HCT116 (cell line): ENCODE results near the gene LRRC3. TPM values are rescaled to one million over a fixed set of nuclear protein-coding genes. Genes with fewer than 3 reads are reported as not detected.

ENCODE experiments used
- ATAC-seq: fragments of 200-7000 bp; cut with Tn5 transposase; 2 replicates; pipeline ENCODE4 v1.9.1; 2020; ENCODE audit warnings: mild to moderate bottlenecking, moderate library complexity
- BruUV-seq: library from RNA; stranded (reverse); fragments of 400-500 nt; replicated peaks from 2 replicates; lab custom pipeline; 2021; lab: Mats Ljungman, UMichigan
- CTCF ChIA-PET: fragments of 300-600 bp; sonication (Branson Sonifier 250); formaldehyde crosslinking; loops from one replicate; lab custom pipeline; 2021; ENCODE audit warnings: antibody characterized with exemption; lab: Charles Lee
- POLR2A ChIA-PET: fragments of 300-600, 350-600 bp; sonication (Branson Sonifier 250); formaldehyde crosslinking; loops from one replicate; lab custom pipeline; 2021; ENCODE audit warnings: antibody characterized with exemption; lab: Charles Lee
- RAD21 ChIA-PET, 2 experiments: fragments of 300-600 bp; sonication (Branson Sonifier 250); formaldehyde crosslinking; loops; one replicate each; lab custom pipeline; 2023; ENCODE audit warnings: low total read pairs in 2 of 2; ENCODE audit not compliant: uncharacterized antibody in 2 of 2, unreplicated experiment in 2 of 2, low non-redundant PET in 1 of 2; lab: Charles Lee
- DNase-seq: peaks from one replicate; pipeline ENCODE4 v3.0.0-alpha.2; 2010; ENCODE audit warnings: low read depth, low spot score
- H2AFZ ChIP-seq: fragments of 200-600 bp; shearing (Covaris generic), sonication (generic); 2 replicates; pipeline ENCODE4 v1.6.1; 2017; ENCODE audit warnings: low read depth, mixed run types, mixed read lengths, antibody characterized with exemption, low read length; ENCODE audit not compliant: poor library complexity, severe bottlenecking
- H3K27ac ChIP-seq: 2 replicates; pipeline ENCODE4 v1.5.1; 2012; ENCODE audit warnings: low read depth, low read length
- H3K27me3 ChIP-seq: fragments of 200-600 bp; sonication (generic); 2 replicates; pipeline ENCODE4 v1.6.1; 2016; ENCODE audit warnings: mixed run types, low read length, mixed read lengths; ENCODE audit not compliant: insufficient read depth
- H3K36me3 ChIP-seq, 2 experiments: fragments of 200-500 bp in 1 of 2; fragments of 200-600 bp in 1 of 2; sonication (Bioruptor generic) in 1 of 2; sonication (generic) in 1 of 2; 2 replicates each; pipeline versions ENCODE4 v1.5.1 to v1.6.1; 2014 to 2016; ENCODE audit warnings: low read length in 2 of 2, inconsistent platforms in 1 of 2, mixed read lengths in 1 of 2, mixed run types in 1 of 2; ENCODE audit not compliant: insufficient read depth in 2 of 2, control insufficient read depth in 1 of 2
- H3K4me1 ChIP-seq, 2 experiments: fragments of 200-600 bp in 1 of 2; sonication (generic) in 1 of 2; 2 replicates each; pipeline versions ENCODE4 v1.5.1 to v1.6.1; 2012 to 2017; ENCODE audit warnings: low read length in 2 of 2, inconsistent platforms in 1 of 2, mild to moderate bottlenecking in 1 of 2, mixed read lengths in 1 of 2, mixed run types in 1 of 2, moderate library complexity in 1 of 2; ENCODE audit not compliant: insufficient read depth in 2 of 2, control insufficient read depth in 1 of 2
- H3K4me2 ChIP-seq: fragments of 200-600 bp; sonication (generic); 2 replicates; pipeline ENCODE4 v1.6.1; 2017; ENCODE audit warnings: mixed run types, low read length, mixed read lengths
- H3K4me3 ChIP-seq, 2 experiments: fragments of 200-600 bp in 1 of 2; sonication (generic) in 1 of 2; replicated peaks in 1 of 2; 2 replicates each; pipeline ENCODE4 v1.5.1; 2011 to 2016; ENCODE audit warnings: low read length in 2 of 2, control low read depth in 1 of 2, low read depth in 1 of 2, mild to moderate bottlenecking in 1 of 2, mixed read lengths in 1 of 2, mixed run types in 1 of 2
- H3K79me2 ChIP-seq: fragments of 200-600 bp; sonication (generic); 2 replicates; pipeline ENCODE4 v1.6.1; 2017; ENCODE audit warnings: mild to moderate bottlenecking, mixed run types, low read length, moderate library complexity, mixed read lengths; ENCODE audit not compliant: insufficient read depth
- H3K9ac ChIP-seq: fragments of 200-600 bp; sonication (generic); 2 replicates; pipeline ENCODE4 v1.6.1; 2016; ENCODE audit warnings: low read length, mixed read lengths
- H3K9me2 ChIP-seq: fragments of 200-600 bp; sonication (generic), shearing (Covaris generic); 2 replicates; pipeline ENCODE4 v1.6.1; 2017; ENCODE audit warnings: mixed run types, mild to moderate bottlenecking, moderate library complexity; ENCODE audit not compliant: insufficient read depth
- H3K9me3 ChIP-seq, 2 experiments: fragments of 200-500 bp in 1 of 2; fragments of 200-600 bp in 1 of 2; sonication (Bioruptor generic) in 1 of 2; sonication (generic) in 1 of 2; 2 replicates each; pipeline ENCODE4 v1.6.1; 2014 to 2017; ENCODE audit warnings: low read length in 2 of 2, mixed read lengths in 2 of 2, inconsistent platforms in 1 of 2, low read depth in 1 of 2, mild to moderate bottlenecking in 1 of 2, mixed run types in 1 of 2, moderate library complexity in 1 of 2; ENCODE audit not compliant: control insufficient read depth in 1 of 2, insufficient read depth in 1 of 2
- H4K20me1 ChIP-seq: fragments of 200-600 bp; sonication (generic), shearing (Covaris generic); 2 replicates; pipeline ENCODE4 v1.6.1; 2017; ENCODE audit warnings: mixed run types, mild to moderate bottlenecking, moderate library complexity; ENCODE audit not compliant: insufficient read depth
- CBX3 ChIP-seq: IDR thresholded peaks from 2 replicates; pipeline ENCODE4 v1.6.1; 2012; ENCODE audit warnings: low read depth
- CEBPB ChIP-seq: IDR thresholded peaks from 2 replicates; pipeline ENCODE4 v1.6.1; 2012; ENCODE audit warnings: low read depth
- EGR1 ChIP-seq: IDR thresholded peaks from 2 replicates; pipeline ENCODE4 v1.6.1; 2012; ENCODE audit warnings: low read depth
- ELF1 ChIP-seq: IDR thresholded peaks from 2 replicates; pipeline ENCODE4 v1.6.1; 2012; ENCODE audit warnings: low read depth, borderline replicate concordance
- EZH2phosphoT487 ChIP-seq: fragments of 200-600 bp; IDR thresholded peaks from 2 replicates; pipeline ENCODE4 v1.6.1; 2018; ENCODE audit warnings: antibody characterized with exemption, borderline replicate concordance
- JUND ChIP-seq: IDR thresholded peaks from 2 replicates; pipeline ENCODE4 v1.6.1; 2012
- POLR2A ChIP-seq: IDR thresholded peaks from 2 replicates; pipeline ENCODE4 v1.7.0; 2011; ENCODE audit warnings: borderline replicate concordance; ENCODE audit not compliant: insufficient read depth, insufficient read length; ENCODE audit errors: extremely low read depth
- POLR2AphosphoS5 ChIP-seq: IDR thresholded peaks from 2 replicates; pipeline ENCODE4 v1.6.1; 2011; ENCODE audit warnings: mild to moderate bottlenecking, low read depth, low read length, moderate library complexity
- RAD21 ChIP-seq: IDR thresholded peaks from 2 replicates; pipeline ENCODE4 v1.6.1; 2012; ENCODE audit warnings: low read depth, mild to moderate bottlenecking
- SIN3A ChIP-seq: IDR thresholded peaks from 2 replicates; pipeline ENCODE4 v1.6.1; 2012; ENCODE audit warnings: low read depth
- SP1 ChIP-seq: IDR thresholded peaks from 2 replicates; pipeline ENCODE4 v1.6.1; 2012; ENCODE audit warnings: low read depth
- TCF7L2 ChIP-seq: IDR thresholded peaks from 2 replicates; pipeline ENCODE4 v1.7.0; 2011; ENCODE audit warnings: borderline replicate concordance, inconsistent platforms; ENCODE audit not compliant: insufficient read depth, insufficient read length; ENCODE audit errors: extremely low read depth
- ZFX ChIP-seq: fragments of 450-650 bp; IDR thresholded peaks from 2 replicates; pipeline ENCODE4 v1.6.1; 2017
- ZNF274 ChIP-seq: fragments of 200-500 bp; sonication (Bioruptor generic); IDR thresholded peaks from 2 replicates; pipeline ENCODE4 v1.6.1; 2014; ENCODE audit warnings: mild to moderate bottlenecking, low read depth, low read length, inconsistent platforms
- intact Hi-C: fragments of 100-400 bp; cut with micrococcal nuclease; formaldehyde crosslinking; loops from 2 replicates; pipeline ENCODE4 v1.10.0; 2022
- total RNA-seq: library from RNA; stranded (reverse); gene quantifications from one replicate; pipeline ENCODE4 v1.2.1, GENCODE V29; 2021; ENCODE audit not compliant: unreplicated experiment
- TF ChIP-seq, protein P1 (sequence below), 3 experiments: fragments of 200-600 bp in 1 of 3; sonication (generic) in 1 of 3; IDR thresholded peaks in 2 of 3; conservative IDR thresholded peaks in 1 of 3; 2 replicates each; pipeline ENCODE4 v1.5.1; 2012 to 2017; ENCODE audit warnings: low read depth in 2 of 3, low read length in 2 of 3, antibody characterized with exemption in 1 of 3, borderline replicate concordance in 1 of 3, control low read depth in 1 of 3, mild to moderate bottlenecking in 1 of 3, mixed read lengths in 1 of 3, mixed run types in 1 of 3, moderate library complexity in 1 of 3; ENCODE audit not compliant: insufficient read depth in 1 of 3
- TF ChIP-seq, protein P2 (sequence below): IDR thresholded peaks from 2 replicates; pipeline ENCODE4 v1.6.1; 2012
- TF ChIP-seq, protein P3 (sequence below): IDR thresholded peaks from 2 replicates; pipeline ENCODE4 v1.6.1; 2012; ENCODE audit warnings: low read depth

The LRRC3 gene
- total RNA-seq, 1 experiment from 2014 or later = 7.5 TPM

DNA sequence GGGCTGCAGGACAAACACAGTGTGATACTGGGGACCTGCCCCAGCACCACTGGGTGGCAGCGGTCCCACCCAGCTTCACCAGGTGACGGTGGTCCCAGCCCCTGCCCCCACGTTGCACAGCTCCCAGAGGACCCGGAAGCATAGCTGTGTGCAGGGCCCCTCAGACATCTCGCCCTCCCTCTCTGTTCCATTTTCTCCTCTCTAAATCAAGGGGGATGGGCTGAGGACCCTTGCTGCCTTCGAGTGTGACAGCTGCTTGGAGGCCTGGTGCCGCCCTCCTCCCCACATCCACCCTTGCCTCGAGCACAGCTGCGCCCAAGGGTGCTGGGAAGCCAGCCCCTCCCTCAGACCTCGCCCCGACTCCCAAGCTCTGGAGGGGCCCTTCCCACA lies 16.1 kb upstream of the LRRC3 start (continued):
- TF ChIP-seq, protein P1, sequence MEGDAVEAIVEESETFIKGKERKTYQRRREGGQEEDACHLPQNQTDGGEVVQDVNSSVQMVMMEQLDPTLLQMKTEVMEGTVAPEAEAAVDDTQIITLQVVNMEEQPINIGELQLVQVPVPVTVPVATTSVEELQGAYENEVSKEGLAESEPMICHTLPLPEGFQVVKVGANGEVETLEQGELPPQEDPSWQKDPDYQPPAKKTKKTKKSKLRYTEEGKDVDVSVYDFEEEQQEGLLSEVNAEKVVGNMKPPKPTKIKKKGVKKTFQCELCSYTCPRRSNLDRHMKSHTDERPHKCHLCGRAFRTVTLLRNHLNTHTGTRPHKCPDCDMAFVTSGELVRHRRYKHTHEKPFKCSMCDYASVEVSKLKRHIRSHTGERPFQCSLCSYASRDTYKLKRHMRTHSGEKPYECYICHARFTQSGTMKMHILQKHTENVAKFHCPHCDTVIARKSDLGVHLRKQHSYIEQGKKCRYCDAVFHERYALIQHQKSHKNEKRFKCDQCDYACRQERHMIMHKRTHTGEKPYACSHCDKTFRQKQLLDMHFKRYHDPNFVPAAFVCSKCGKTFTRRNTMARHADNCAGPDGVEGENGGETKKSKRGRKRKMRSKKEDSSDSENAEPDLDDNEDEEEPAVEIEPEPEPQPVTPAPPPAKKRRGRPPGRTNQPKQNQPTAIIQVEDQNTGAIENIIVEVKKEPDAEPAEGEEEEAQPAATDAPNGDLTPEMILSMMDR (IDR thresholded peaks at IDR 0.05 in 2 of 3, conservative IDR thresholded peaks at IDR 0.05 in 1 of 3; ENCODE audit: borderline replicate concordance in 1 of 3, insufficient read depth in 1 of 3, low read depth in 2 of 3, low read length in 2 of 3) = no peak
- TF ChIP-seq, protein P2, sequence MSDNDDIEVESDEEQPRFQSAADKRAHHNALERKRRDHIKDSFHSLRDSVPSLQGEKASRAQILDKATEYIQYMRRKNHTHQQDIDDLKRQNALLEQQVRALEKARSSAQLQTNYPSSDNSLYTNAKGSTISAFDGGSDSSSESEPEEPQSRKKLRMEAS = no peak
- TF ChIP-seq EZH2phosphoT487 = no peak
- TF ChIP-seq POLR2A = no peak
- no peak for TF ChIP-seq SIN3A
- TF ChIP-seq EGR1 = no peak
- TF ChIP-seq CBX3 = no peak
- no peak for TF ChIP-seq TCF7L2

DNA sequence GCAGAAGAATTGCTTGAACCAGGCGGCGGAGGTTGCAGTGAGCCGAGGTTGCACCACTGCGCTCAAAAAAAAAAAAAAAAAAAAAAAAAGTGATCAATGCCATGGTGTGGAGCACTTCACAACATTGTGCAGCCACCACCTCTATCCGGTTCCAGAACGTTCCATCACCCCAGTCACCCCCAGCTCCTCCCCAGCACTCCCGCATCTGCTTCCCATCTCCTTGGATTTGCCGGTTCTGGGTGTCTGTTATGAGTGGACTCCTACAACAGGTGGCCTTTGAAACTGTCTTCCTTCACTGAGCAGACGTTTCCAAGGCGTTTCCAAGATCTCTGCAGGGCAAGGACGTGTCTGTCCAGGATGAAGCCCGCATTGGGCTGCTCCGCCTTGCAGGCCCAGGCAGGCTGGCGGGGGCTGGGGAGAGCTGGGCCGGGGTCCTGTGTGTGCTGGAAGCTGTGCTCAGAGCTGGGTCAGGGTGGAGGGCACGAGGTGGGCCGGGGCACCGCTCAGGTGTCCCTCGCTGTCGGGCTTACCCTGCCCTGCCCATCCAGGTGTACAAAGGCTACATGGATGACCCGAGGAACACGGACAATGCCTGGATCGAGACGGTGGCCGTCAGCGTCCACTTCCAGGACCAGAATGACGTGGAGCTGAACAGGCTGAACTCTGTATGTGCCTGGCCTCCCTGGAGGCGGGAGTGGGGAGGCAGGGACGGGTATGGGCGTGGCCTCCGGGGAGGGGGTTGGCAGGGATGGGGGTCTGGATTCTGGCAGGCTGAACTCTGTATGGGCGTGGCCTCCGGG lies 14.9 kb upstream of the LRRC3 start:
- no peaks in the 10 kb centered on the region for H3K9me2 ChIP-seq
- no TSS peak for BruUV-seq
- ChIA-PET CTCF (no interaction called here), RAD21 (no interaction called here), POLR2A (no interaction called here)
- H3K4me1 ChIP-seq = peaks cover 5 to 13% of the 10 kb centered on the region in 2 experiments; a peak in 3 of 4 replicates
- H2AFZ ChIP-seq = no peak overlapping the region
- H3K4me2 ChIP-seq = no peak overlapping the region
- intact Hi-C loops = no loop called here
- ATAC-seq (no peak), DNase-seq (no peak)
- no peaks in the 10 kb centered on the region for H3K27me3 ChIP-seq
- no peaks in the 10 kb centered on the region for H3K79me2 ChIP-seq
- no peak overlapping the region for H3K9ac ChIP-seq
- H3K27ac ChIP-seq = no peak overlapping the region
- H3K36me3 ChIP-seq = peaks cover 2 to 8% of the 10 kb centered on the region in 2 experiments; a peak in 3 of 4 replicates
- no peaks in the 10 kb centered on the region for H3K9me3 ChIP-seq
- H4K20me1 ChIP-seq = no peaks in the 10 kb centered on the region
- no peak overlapping the region for H3K4me3 ChIP-seq
- TF ChIP-seq ELF1 (no peak), POLR2AphosphoS5 (no peak), CEBPB (no peak), SP1 (no peak), POLR2A (no peak), ZNF274 (no peak), RAD21 (no peak), CBX3 (no peak), JUND (no peak), ZFX (no peak)
- TF ChIP-seq, protein P2 = no peak
- TF ChIP-seq, protein P3, sequence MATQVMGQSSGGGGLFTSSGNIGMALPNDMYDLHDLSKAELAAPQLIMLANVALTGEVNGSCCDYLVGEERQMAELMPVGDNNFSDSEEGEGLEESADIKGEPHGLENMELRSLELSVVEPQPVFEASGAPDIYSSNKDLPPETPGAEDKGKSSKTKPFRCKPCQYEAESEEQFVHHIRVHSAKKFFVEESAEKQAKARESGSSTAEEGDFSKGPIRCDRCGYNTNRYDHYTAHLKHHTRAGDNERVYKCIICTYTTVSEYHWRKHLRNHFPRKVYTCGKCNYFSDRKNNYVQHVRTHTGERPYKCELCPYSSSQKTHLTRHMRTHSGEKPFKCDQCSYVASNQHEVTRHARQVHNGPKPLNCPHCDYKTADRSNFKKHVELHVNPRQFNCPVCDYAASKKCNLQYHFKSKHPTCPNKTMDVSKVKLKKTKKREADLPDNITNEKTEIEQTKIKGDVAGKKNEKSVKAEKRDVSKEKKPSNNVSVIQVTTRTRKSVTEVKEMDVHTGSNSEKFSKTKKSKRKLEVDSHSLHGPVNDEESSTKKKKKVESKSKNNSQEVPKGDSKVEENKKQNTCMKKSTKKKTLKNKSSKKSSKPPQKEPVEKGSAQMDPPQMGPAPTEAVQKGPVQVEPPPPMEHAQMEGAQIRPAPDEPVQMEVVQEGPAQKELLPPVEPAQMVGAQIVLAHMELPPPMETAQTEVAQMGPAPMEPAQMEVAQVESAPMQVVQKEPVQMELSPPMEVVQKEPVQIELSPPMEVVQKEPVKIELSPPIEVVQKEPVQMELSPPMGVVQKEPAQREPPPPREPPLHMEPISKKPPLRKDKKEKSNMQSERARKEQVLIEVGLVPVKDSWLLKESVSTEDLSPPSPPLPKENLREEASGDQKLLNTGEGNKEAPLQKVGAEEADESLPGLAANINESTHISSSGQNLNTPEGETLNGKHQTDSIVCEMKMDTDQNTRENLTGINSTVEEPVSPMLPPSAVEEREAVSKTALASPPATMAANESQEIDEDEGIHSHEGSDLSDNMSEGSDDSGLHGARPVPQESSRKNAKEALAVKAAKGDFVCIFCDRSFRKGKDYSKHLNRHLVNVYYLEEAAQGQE = no peak
